ENCODE measurements around the gene ZNF417. TPM values are rescaled to one million over a fixed set of nuclear protein-coding genes. Genes with fewer than 3 reads are reported as not detected.
"Not testable (repeated sequence)": the region's sequence is repeated elsewhere in the genome, so short reads cannot be mapped to it uniquely, and the experiment has no call there.

The ZNF417 gene
- 8.0 and 8.7 TPM in 2 replicates for polyA plus RNA-seq (2011; rRNA removed)
- 1.6 TPM in 2 replicates for polyA plus RNA-seq (2012; cell fraction: cytosol; rRNA removed)
- polyA plus RNA-seq (2012; cell fraction: nucleus; rRNA removed) = 2.2 and 3.9 TPM in 2 replicates
- 5.6 to 5.9 TPM (median 5.8 TPM) in 3 replicates for polyA plus RNA-seq (2017; fragmentation: RNase III; extraction: RNeasy Plus Mini Kit Qiagen cat#74134 plus additional on column Dnase treatment)
- polyA minus RNA-seq (2011; rRNA and poly(A)+ RNA removed) = 6.4 and 7.4 TPM in 2 replicates

DNA sequence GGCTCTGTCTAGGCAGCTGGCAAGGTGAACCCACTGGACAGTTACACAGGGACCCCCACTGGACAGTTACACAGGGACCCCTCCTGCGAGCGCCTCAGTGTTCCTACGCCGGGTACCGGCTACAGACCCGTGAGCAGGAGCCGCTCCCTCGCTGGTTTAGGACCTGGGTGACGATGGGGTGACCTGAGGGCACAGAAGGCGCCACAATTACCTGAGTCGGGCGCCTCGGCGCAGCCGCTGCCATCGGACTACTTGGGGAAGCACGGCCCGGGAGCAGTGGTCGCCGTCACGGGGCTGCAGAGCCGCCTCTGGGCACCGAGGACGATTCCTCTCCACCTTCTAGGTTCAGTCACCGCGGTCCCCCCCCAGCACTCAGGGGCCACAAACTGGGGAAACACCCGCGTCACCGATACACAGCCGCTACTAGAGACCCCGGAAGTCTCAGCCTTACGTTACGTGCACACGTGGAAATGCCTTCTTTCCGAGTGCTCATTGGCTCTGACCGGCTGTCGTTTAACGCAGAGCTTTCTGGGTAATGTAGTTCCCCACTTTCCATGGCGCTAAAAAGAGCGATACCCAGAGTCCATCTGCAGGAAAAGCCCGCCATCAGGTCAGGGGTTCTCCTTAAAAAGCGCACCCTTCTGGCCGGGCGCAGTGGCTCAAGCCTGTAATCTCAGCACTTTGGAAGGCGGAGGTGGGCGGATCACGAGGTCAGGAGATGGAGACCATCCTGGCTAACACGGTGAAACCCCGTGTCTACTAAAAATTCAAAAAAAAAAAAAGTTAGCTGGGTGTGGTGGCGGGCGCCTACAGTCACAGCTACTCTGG lies at the start of gene ZNF417:
Gene ZNF417 (minus strand): TSS at position 425 of the 828 bp plus-strand sequence. CDS start 181 bp downstream, at position 244.
- Histone ChIP-seq H3K27ac (peak within 1 kb of the TSS; percentile 68 to 89), H3K4me3 (peak within 1 kb of the TSS; percentile 75), H3K9me3 (peaks cover 71% of the 10 kb centered on the region), H3K4me2 (peak within 1 kb of the TSS; percentile 67)
- DNase-seq (ENCODE audit: low read depth in 1 of 2, low spot score in 1 of 2) = peak; percentile 98 to 99
- 0 out of 3 replicates have a peak, but pooled peaks have one; percentile 14 for TF ChIP-seq SMC3 (IDR thresholded peaks at IDR 0.05)
- peak; percentile 90 for TF ChIP-seq E2F6 (IDR thresholded peaks at IDR 0.05; ENCODE audit: borderline replicate concordance, low read depth)
- peak; percentile 8; the same call in 1 of the 2 replicates for TF ChIP-seq GATA3 (IDR thresholded peaks at IDR 0.05; ENCODE audit: borderline replicate concordance)
- TF ChIP-seq, protein P1, sequence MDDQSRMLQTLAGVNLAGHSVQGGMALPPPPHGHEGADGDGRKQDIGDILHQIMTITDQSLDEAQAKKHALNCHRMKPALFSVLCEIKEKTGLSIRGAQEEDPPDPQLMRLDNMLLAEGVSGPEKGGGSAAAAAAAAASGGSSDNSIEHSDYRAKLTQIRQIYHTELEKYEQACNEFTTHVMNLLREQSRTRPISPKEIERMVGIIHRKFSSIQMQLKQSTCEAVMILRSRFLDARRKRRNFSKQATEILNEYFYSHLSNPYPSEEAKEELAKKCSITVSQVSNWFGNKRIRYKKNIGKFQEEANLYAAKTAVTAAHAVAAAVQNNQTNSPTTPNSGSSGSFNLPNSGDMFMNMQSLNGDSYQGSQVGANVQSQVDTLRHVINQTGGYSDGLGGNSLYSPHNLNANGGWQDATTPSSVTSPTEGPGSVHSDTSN (IDR thresholded peaks at IDR 0.05) = peak; percentile 95
- peak in 1 of 2 experiments; percentile 57; a peak in 1 of 5 replicates for TF ChIP-seq JUN (IDR thresholded peaks at IDR 0.05)
- peak; percentile 16 to 48; a peak in 2 of 5 replicates for TF ChIP-seq RAD21 (conservative IDR thresholded peaks at IDR 0.05 in 1 of 2, IDR thresholded peaks at IDR 0.05 in 1 of 2)
- peak; percentile 54 for TF ChIP-seq POLR2A (IDR thresholded peaks at IDR 0.05; ENCODE audit: low read length)
- TF ChIP-seq PHF8 (IDR thresholded peaks at IDR 0.05; ENCODE audit: borderline replicate concordance, low read depth) = peak; percentile 68
- peak; percentile 57; the same call in 1 of the 2 replicates for TF ChIP-seq USF2 (IDR thresholded peaks at IDR 0.05)
- peak; percentile 76 for TF ChIP-seq MAX (IDR thresholded peaks at IDR 0.05)
- TF ChIP-seq, protein P2, sequence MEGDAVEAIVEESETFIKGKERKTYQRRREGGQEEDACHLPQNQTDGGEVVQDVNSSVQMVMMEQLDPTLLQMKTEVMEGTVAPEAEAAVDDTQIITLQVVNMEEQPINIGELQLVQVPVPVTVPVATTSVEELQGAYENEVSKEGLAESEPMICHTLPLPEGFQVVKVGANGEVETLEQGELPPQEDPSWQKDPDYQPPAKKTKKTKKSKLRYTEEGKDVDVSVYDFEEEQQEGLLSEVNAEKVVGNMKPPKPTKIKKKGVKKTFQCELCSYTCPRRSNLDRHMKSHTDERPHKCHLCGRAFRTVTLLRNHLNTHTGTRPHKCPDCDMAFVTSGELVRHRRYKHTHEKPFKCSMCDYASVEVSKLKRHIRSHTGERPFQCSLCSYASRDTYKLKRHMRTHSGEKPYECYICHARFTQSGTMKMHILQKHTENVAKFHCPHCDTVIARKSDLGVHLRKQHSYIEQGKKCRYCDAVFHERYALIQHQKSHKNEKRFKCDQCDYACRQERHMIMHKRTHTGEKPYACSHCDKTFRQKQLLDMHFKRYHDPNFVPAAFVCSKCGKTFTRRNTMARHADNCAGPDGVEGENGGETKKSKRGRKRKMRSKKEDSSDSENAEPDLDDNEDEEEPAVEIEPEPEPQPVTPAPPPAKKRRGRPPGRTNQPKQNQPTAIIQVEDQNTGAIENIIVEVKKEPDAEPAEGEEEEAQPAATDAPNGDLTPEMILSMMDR (IDR thresholded peaks at IDR 0.05) = 0 out of 3 replicates have a peak, but pooled peaks have one; percentile 28
- ATAC-seq = peak; percentile 100
- ChIA-PET CTCF (interaction anchor here (0.6 to 1.3 kb wide), 5 partner anchors 9 to 282 kb away, joined by 3 to 4 read pairs (median 3); no protein-coding TSS in a partner anchor), POLR2A (interaction anchor here (0.9 to 1.3 kb wide), 6 partner anchors 19 to 1602 kb away, joined by 3 to 7 read pairs (median 5); partner anchors contain the start of genes ZNF134, ZNF274 and ZNF606)
- peak; percentile 95 for FAIRE-seq
- H3K4me1 ChIP-seq = not testable (repeated sequence)
- 2% methylated on average over 42 of the region's 51 CpGs for WGBS (ENCODE audit: missing lambda C conversion rate)

DNA sequence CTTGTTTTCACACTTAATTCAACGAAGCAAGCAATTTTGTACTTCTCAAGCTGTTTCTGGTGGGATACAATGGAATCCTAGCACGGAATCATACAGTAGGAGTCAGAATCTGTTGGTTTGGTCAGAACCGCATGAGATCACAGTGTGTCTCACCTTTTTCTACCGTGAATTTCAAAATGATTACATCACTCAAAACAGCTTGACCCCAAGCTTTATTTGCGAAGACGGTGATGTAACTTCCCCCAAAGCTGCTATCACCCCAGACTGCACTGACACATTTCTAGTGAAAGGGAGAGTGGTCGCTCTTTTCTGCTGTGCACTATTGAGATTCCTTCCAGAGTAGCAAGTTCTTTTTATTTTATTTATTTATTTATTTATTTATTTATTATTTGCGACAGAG lies 48.4 kb upstream of the ZNF417 start:
- Histone ChIP-seq H3K4me1 (no peaks in the 10 kb centered on the region), H3K4me2 (no peak overlapping the region), H3K4me3 (no peak overlapping the region), H3K27ac (no peak overlapping the region), H3K9me3 (peaks cover 76% of the 10 kb centered on the region)
- TF ChIP-seq RARB (CRISPR knock-in tag; IDR thresholded peaks at IDR 0.05) (no peak), ZC3H11A (IDR thresholded peaks at IDR 0.05) (peak; percentile 8; the same call in 1 of the 2 replicates)
- ChIA-PET CTCF (interaction anchor here (0.6 kb wide), 1 partner anchor 127 kb away, joined by 4 read pairs; no protein-coding TSS in a partner anchor), POLR2A (no interaction called here)
- ATAC-seq (no peak), FAIRE-seq (no peak), DNase-seq (ENCODE audit: low read depth in 1 of 2, low spot score in 1 of 2) (no peak)
- WGBS (ENCODE audit: missing lambda C conversion rate) = 54% methylated on average over 8 of the region's 8 CpGs

GRCh38 chr19:57961785-57962184 lies 45.4 kb upstream of the ZNF417 start:
- DNase-seq (ENCODE audit: low read depth in 1 of 2, low spot score in 1 of 2) = no peak
- FAIRE-seq = no peak
- no peak for ATAC-seq
- WGBS (ENCODE audit: missing lambda C conversion rate) = 0% methylated on average over 1 of the region's 1 CpG
- CTCF ChIA-PET = interaction anchor here (0.6 to 0.9 kb wide), 3 partner anchors 17 to 451 kb away, joined by 3 to 4 read pairs (median 3); partner anchors contain the start of gene ZNF211
- H3K4me2 ChIP-seq = no peak overlapping the region
- POLR2A ChIA-PET = no interaction called here
- no peaks in the 10 kb centered on the region for H3K4me1 ChIP-seq
- H3K9me3 ChIP-seq = peaks cover 78% of the 10 kb centered on the region
- H3K27ac ChIP-seq = no peak overlapping the region
- no peak overlapping the region for H3K4me3 ChIP-seq
- TF ChIP-seq, protein P3, sequence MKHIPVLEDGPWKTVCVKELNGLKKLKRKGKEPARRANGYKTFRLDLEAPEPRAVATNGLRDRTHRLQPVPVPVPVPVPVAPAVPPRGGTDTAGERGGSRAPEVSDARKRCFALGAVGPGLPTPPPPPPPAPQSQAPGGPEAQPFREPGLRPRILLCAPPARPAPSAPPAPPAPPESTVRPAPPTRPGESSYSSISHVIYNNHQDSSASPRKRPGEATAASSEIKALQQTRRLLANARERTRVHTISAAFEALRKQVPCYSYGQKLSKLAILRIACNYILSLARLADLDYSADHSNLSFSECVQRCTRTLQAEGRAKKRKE (CRISPR knock-in tag; IDR thresholded peaks at IDR 0.05; ENCODE audit: low read depth) = no peak
- TF ChIP-seq ESRRA (IDR thresholded peaks at IDR 0.05; ENCODE audit: borderline replicate concordance, low read length) = no peak
- no peak for TF ChIP-seq HOXB5 (CRISPR knock-in tag; IDR thresholded peaks at IDR 0.05)
- no peak for TF ChIP-seq CEBPB (IDR thresholded peaks at IDR 0.05)
- no peak for TF ChIP-seq POLR2A (IDR thresholded peaks at IDR 0.05; ENCODE audit: low read length)
- no peak for TF ChIP-seq JUN (IDR thresholded peaks at IDR 0.05)
- TF ChIP-seq CHD4 (IDR thresholded peaks at IDR 0.05; ENCODE audit: borderline replicate concordance) = no peak
- no peak for TF ChIP-seq HEYL (CRISPR knock-in tag; IDR thresholded peaks at IDR 0.05)
- no peak for TF ChIP-seq TFCP2L1 (CRISPR knock-in tag; IDR thresholded peaks at IDR 0.05)
- TF ChIP-seq BHLHE40 (IDR thresholded peaks at IDR 0.05; ENCODE audit: low read depth, low read length) = no peak
- TF ChIP-seq FOSB (CRISPR knock-in tag; IDR thresholded peaks at IDR 0.05) = no peak
- no peak for TF ChIP-seq RFX5 (IDR thresholded peaks at IDR 0.05)
- TF ChIP-seq KDM1A (IDR thresholded peaks at IDR 0.05; ENCODE audit: low read depth) = no peak
- TF ChIP-seq MYC (IDR thresholded peaks at IDR 0.05; ENCODE audit: borderline replicate concordance, low read length) = no peak

Data from A549 (cell line).